Bronchial smooth muscle cell (primary cell): Measurements from ENCODE around the gene PCAT7. TPM values are rescaled to one million over a fixed set of nuclear protein-coding genes. Genes with fewer than 3 reads are reported as not detected.

Source experiments
- total RNA-seq: library from RNA; depleted of rRNA; stranded (reverse); fragments of >200 nt; gene quantifications from 2 replicates; pipeline ENCODE4 v1.2.1, GENCODE V29; 2014

The PCAT7 gene
- total RNA-seq, result not detected in 2 replicates

DNA sequence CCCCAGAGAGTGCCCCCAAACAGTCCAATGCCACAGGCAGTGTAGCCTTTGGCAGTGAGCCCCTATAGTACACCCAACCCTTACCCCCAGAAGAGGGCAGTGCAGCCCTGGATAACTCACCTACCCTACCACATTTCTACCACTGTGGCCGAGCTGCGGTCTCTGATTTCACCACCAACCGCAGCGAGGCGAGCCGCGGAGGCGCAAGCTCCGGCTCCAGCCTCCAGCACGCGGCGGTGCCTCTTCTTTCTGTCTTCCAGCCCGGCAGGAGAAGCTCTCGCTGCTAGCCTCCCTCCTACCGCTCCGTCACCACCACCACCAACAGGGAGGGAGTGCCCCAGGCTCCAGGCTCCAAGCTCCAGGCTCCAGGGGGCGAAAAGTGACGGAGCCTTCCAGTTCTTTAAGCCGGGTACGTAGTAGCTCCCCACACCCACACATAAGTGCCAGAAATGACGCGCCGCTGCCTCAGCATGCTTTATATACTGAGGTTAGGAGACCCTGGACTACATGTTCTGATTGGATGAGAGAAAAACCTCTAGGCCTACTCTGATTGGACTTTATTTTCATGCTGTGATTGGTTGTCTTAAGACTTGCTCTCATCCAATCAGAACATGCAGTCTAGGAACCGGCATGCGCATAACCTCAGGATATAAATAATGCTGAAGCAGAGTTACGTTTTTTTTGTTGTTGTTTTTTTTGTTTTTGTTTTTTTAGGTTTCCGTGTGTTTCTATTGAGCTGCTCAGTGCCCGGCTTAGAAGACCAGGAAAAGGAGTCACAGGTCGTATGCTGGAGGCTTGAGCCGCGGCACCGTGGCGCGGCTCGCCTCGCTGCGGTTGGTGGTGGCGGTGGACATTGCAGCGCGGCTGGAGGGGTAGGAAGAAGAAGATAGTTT, at the start of gene PCAT7:
Gene PCAT7, plus strand, starts transcription at position 645 of the 893 bp plus-strand sequence.

DNA sequence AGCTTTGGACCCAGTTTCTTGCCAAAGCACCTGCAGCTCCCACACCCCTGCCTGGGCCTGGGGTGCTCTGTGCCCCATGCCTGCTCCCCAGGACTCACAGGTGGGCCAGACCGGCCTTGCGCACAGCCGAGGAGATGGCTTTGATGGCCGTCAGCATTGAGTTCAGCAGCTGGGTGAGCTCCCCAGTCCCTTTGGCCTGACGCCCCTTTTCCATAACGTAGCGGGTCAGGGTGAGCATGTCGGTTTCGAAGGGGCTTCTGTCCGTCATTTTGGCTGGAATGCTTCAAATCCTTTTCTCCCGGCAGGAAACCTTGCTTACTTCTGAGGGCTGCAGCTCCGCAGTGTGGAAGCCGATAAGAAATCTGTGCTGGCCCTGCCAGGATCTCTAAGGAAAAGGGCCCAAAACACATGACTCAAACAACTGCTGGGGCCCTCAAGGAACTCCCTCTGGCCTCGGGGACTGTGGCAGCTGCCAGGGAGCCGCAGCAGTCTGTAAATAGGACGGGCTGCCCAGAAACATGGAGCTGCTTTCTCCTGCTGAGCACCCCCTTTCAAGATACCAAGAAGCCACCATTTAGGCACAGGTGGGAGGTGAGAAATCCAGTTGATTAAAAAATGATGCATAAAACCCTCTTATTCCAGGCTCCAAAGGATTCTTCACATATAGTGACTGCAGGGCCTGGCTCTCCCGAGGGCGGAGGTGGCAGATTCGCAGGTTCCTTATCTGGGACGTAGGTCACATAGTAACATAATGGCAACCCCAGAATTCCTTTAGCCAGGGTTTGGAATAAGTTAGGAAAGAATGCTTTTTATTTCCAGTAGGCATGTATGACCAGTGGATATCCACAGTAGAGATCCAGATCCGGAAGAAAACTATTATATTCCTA, 38.8 kb downstream of the PCAT7 start, which contains the start of gene FBP2:
Gene FBP2, minus strand, starts transcription at position 366 of the 887 bp plus-strand sequence. Its CDS starts 98 bp downstream, at position 268.

Other genes with a start within 250 kb of the PCAT7 start
- gene NUTM2F, start 226.4 kb upstream of the PCAT7 start, total RNA-seq, result not detected in 2 replicates
- not detected in 2 replicates for gene FBP2, start 38.7 kb downstream of the PCAT7 start, total RNA-seq
- not detected in 2 replicates for gene FBP1, start 84.4 kb downstream of the PCAT7 start, total RNA-seq
- 22.1 and 24.9 TPM in 2 replicates for gene AOPEP, start 171.6 kb downstream of the PCAT7 start, total RNA-seq